ENCODE measurements around the gene METAP1. TPM values are rescaled to one million over a fixed set of nuclear protein-coding genes. Genes with fewer than 3 reads are reported as not detected.

The METAP1 gene
- total RNA-seq, 1 experiment from 2014 or later: 63.5 TPM

DNA sequence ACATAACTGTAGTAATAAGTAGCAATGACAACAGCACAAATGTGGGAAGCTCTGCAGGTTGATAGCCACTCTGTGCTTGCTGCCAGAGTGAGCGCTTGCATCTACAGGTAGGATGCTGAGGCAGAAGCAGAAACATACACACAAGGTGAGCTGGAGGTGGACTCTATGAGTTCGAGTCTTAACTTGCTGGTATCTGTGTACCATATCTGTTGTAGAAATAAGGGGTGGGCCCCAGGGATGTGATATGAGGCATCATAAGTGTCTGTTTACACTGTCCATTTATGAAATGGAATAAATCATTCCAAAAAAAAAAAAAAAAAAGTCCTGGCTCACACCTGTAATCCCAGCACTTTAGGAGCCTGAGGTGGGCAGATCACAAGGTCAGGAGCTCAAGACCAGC lies 33.8 kb upstream of the METAP1 start:
- Histone ChIP-seq H3K56ac (ENCODE audit: insufficient read length, low read depth, low read length) (no peak overlapping the region), H4K20me1 (ENCODE audit: control insufficient read depth, insufficient read depth, insufficient read length) (no peaks in the 10 kb centered on the region), H2BK12ac (ENCODE audit: insufficient read length, low read depth, low read length) (no peak overlapping the region), H2BK5ac (ENCODE audit: insufficient read length, low read length) (no peak overlapping the region), H3K9ac (ENCODE audit: extremely low read depth, insufficient read length, low read length) (no peak overlapping the region), H2AK5ac (ENCODE audit: insufficient read length, low read length) (no peak overlapping the region), H4K91ac (ENCODE audit: insufficient read length, low read depth, low read length) (no peak overlapping the region), H4K8ac (replicated peaks; ENCODE audit: insufficient read length, low read depth, low read length) (no peak overlapping the region), H3K27me3 (ENCODE audit: insufficient read depth, low read length) (no peaks in the 10 kb centered on the region), H2BK120ac (ENCODE audit: low read depth, low read length, poor library complexity, severe bottlenecking) (no peak overlapping the region), H3T11ph (ENCODE audit: low read length) (no peak overlapping the region), H3K79me2 (ENCODE audit: insufficient read depth, low read length) (no peaks in the 10 kb centered on the region), H3K4me2 (ENCODE audit: insufficient read depth, insufficient read length, low read length) (no peak overlapping the region), H2BK20ac (ENCODE audit: low read depth, low read length, poor library complexity, severe bottlenecking) (no peak overlapping the region), H3K4ac (ENCODE audit: low read depth, low read length) (no peak overlapping the region), H3K18ac (ENCODE audit: insufficient read length, low read depth, low read length) (no peak overlapping the region), H4K5ac (ENCODE audit: insufficient read length, low read depth, low read length) (no peak overlapping the region), H2AFZ (ENCODE audit: low read length) (no peak overlapping the region), H3K23me2 (ENCODE audit: insufficient read length, low read depth, low read length, poor library complexity, severe bottlenecking) (no peaks in the 10 kb centered on the region), H3K14ac (ENCODE audit: insufficient read depth, low read length) (no peak overlapping the region), H3K23ac (ENCODE audit: insufficient read length, low read depth, low read length) (no peak overlapping the region), H3K9me3 (ENCODE audit: control insufficient read depth, low read depth, low read length) (no peaks in the 10 kb centered on the region), H3K27ac (ENCODE audit: insufficient read length, low read depth, low read length) (no peak overlapping the region), H3K4me1 (ENCODE audit: insufficient read depth, low read length) (no peaks in the 10 kb centered on the region), H2BK15ac (ENCODE audit: low read depth, low read length) (no peak overlapping the region), H3K79me1 (ENCODE audit: insufficient read depth, low read depth, low read length, poor library complexity, severe bottlenecking) (no peaks in the 10 kb centered on the region)
- H3K27me3 Mint-ChIP-seq (ENCODE audit: low read depth): no peaks in the 10 kb centered on the region; the same call in 1 of the 2 replicates
- H3K4me3 Mint-ChIP-seq: no peak overlapping the region
- peaks cover 5 to 8% of the 10 kb centered on the region in 2 experiments for H3K4me1 Mint-ChIP-seq
- no peak for DNase-seq
- H3K27ac Mint-ChIP-seq: no peak overlapping the region; a peak in 1 of 7 replicates
- H3K36me3 Mint-ChIP-seq (ENCODE audit: insufficient read depth in 1 of 3, low read depth in 3 of 3): peaks cover 0 to 3% (median 3%) of the 10 kb centered on the region in 3 experiments; a peak in 2 of 7 replicates
- TF ChIP-seq, protein P1, sequence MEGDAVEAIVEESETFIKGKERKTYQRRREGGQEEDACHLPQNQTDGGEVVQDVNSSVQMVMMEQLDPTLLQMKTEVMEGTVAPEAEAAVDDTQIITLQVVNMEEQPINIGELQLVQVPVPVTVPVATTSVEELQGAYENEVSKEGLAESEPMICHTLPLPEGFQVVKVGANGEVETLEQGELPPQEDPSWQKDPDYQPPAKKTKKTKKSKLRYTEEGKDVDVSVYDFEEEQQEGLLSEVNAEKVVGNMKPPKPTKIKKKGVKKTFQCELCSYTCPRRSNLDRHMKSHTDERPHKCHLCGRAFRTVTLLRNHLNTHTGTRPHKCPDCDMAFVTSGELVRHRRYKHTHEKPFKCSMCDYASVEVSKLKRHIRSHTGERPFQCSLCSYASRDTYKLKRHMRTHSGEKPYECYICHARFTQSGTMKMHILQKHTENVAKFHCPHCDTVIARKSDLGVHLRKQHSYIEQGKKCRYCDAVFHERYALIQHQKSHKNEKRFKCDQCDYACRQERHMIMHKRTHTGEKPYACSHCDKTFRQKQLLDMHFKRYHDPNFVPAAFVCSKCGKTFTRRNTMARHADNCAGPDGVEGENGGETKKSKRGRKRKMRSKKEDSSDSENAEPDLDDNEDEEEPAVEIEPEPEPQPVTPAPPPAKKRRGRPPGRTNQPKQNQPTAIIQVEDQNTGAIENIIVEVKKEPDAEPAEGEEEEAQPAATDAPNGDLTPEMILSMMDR (conservative IDR thresholded peaks at IDR 0.05): no peak
- WGBS (ENCODE audit: extremely low coverage, insufficient read length, low lambda C conversion rate): no CpG with 5 or more reads among the region's 2 CpGs
- peaks cover 0 to 2% of the 10 kb centered on the region in 2 experiments; a peak in 2 of 5 replicates for H3K9me3 Mint-ChIP-seq
